GM18868 (cell line): ENCODE data around the gene PPP1R12C.

Experiments
- ATAC-seq: cut with Tn5 transposase; IDR thresholded peaks from one replicate; pipeline ENCODE4 v1.9.1; 2021; ENCODE audit warnings: mild to moderate bottlenecking, moderate library complexity; ENCODE audit not compliant: unreplicated experiment

The PPP1R12C gene

GRCh38 chr19:55091126-55091910, 26.1 kb downstream of the PPP1R12C start:
- no peak for ATAC-seq

- ATAC-seq = no peak
These were observed 26.9 kb downstream of the PPP1R12C start for GRCh38 chr19:55090564-55090963.

- ATAC-seq = no peak
These were observed 28.0 kb downstream of the PPP1R12C start for GRCh38 chr19:55089342-55089944.

GRCh38 chr19:55088543-55089341, 28.7 kb downstream of the PPP1R12C start:
- no peak for ATAC-seq

GRCh38 chr19:55088021-55088451, 29.4 kb downstream of the PPP1R12C start:
- ATAC-seq = no peak

GRCh38 chr19:55087542-55087901, 29.9 kb downstream of the PPP1R12C start:
- ATAC-seq = no peak

- no peak for ATAC-seq
These were observed 30.5 kb downstream of the PPP1R12C start for GRCh38 chr19:55086730-55087541.

GRCh38 chr19:55085923-55086715, 31.3 kb downstream of the PPP1R12C start:
- ATAC-seq = no peak

- no peak for ATAC-seq
These were observed 33.0 kb downstream of the PPP1R12C start for GRCh38 chr19:55084416-55084815.

- no peak for ATAC-seq
These were observed 34.2 kb downstream of the PPP1R12C start for GRCh38 chr19:55083004-55083850.

GRCh38 chr19:55082020-55082851, 35.2 kb downstream of the PPP1R12C start:
- no peak for ATAC-seq

GRCh38 chr19:55081770-55082019, 35.7 kb downstream of the PPP1R12C start:
- ATAC-seq = no peak

GRCh38 chr19:55080968-55081769, 36.3 kb downstream of the PPP1R12C start:
- ATAC-seq = no peak

- no peak for ATAC-seq
These were observed 37.1 kb downstream of the PPP1R12C start for GRCh38 chr19:55080121-55080967.

- no peak for ATAC-seq
These were observed 37.9 kb downstream of the PPP1R12C start for GRCh38 chr19:55079400-55080038.

GRCh38 chr19:55078996-55079395, 38.4 kb downstream of the PPP1R12C start:
- no peak for ATAC-seq
